Mesothelial cell of epicardium (in vitro differentiated cells): ENCODE data around the gene STAMBP. TPM values are rescaled to one million over a fixed set of nuclear protein-coding genes. Genes with fewer than 3 reads are reported as not detected.

ENCODE experiments used
- DNase-seq, 2 experiments: peaks; one replicate each; pipeline ENCODE4 v3.0.0; 2021; ENCODE audit warnings: low spot score in 2 of 2; ENCODE audit not compliant: unreplicated experiment in 2 of 2
- H3K27ac Mint-ChIP-seq: 2 replicates; pipeline ENCODE4 v1.8.0; 2021; ENCODE audit warnings: mixed read lengths
- H3K27me3 Mint-ChIP-seq: 2 replicates; pipeline ENCODE4 v1.8.0; 2021; ENCODE audit warnings: low read depth, mixed read lengths
- H3K36me3 Mint-ChIP-seq: 2 replicates; pipeline ENCODE4 v1.8.0; 2021; ENCODE audit warnings: mixed read lengths
- H3K4me1 Mint-ChIP-seq: 2 replicates; pipeline ENCODE4 v1.8.0; 2021; ENCODE audit warnings: mixed read lengths
- H3K4me3 Mint-ChIP-seq: 2 replicates; pipeline ENCODE4 v1.8.0; 2021; ENCODE audit warnings: mild to moderate bottlenecking, moderate library complexity, mixed read lengths
- H3K9me3 Mint-ChIP-seq: 2 replicates; pipeline ENCODE4 v1.8.0; 2021; ENCODE audit warnings: mixed read lengths
- total RNA-seq: library from RNA; stranded (reverse); gene quantifications from 3 replicates; pipeline ENCODE4 v1.2.1, GENCODE V29; 2021
- TF ChIP-seq, protein P1 (sequence below): fragments of 200-600 bp; sonication (generic); IDR thresholded peaks from one replicate; pipeline ENCODE4 v1.5.0; 2021; ENCODE audit warnings: antibody characterized with exemption; ENCODE audit not compliant: unreplicated experiment

Gene STAMBP
- total RNA-seq, 1 donor from 2014 or later, result 33.2 TPM

DNA sequence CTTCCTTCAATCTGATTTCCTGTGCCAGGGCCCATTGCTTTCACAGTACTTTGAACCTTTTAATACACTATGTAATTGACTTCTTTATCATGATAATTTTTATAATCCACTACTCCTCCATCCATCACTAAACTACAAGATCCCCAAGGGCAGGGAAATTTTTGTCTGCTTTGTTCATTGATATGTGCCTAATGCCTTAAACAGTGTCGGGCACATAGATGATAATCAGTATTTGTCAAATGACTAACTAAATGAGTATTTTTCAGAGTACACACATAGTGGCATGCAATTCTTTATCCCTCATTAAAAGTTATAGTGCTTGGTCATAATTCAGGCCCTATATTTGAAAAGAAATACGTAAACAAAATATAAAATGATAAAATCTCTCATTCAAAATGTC, 5.3 kb upstream of the STAMBP start:
- no peaks in the 10 kb centered on the region for H3K36me3 Mint-ChIP-seq
- H3K27ac Mint-ChIP-seq, result no peak overlapping the region
- TF ChIP-seq, protein P1, sequence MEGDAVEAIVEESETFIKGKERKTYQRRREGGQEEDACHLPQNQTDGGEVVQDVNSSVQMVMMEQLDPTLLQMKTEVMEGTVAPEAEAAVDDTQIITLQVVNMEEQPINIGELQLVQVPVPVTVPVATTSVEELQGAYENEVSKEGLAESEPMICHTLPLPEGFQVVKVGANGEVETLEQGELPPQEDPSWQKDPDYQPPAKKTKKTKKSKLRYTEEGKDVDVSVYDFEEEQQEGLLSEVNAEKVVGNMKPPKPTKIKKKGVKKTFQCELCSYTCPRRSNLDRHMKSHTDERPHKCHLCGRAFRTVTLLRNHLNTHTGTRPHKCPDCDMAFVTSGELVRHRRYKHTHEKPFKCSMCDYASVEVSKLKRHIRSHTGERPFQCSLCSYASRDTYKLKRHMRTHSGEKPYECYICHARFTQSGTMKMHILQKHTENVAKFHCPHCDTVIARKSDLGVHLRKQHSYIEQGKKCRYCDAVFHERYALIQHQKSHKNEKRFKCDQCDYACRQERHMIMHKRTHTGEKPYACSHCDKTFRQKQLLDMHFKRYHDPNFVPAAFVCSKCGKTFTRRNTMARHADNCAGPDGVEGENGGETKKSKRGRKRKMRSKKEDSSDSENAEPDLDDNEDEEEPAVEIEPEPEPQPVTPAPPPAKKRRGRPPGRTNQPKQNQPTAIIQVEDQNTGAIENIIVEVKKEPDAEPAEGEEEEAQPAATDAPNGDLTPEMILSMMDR, result no peak
- no peaks in the 10 kb centered on the region for H3K9me3 Mint-ChIP-seq
- H3K4me3 Mint-ChIP-seq, result no peak overlapping the region
- H3K27me3 Mint-ChIP-seq, result peaks cover 54% of the 10 kb centered on the region
- no peaks in the 10 kb centered on the region for H3K4me1 Mint-ChIP-seq
- DNase-seq, result no peak

DNA sequence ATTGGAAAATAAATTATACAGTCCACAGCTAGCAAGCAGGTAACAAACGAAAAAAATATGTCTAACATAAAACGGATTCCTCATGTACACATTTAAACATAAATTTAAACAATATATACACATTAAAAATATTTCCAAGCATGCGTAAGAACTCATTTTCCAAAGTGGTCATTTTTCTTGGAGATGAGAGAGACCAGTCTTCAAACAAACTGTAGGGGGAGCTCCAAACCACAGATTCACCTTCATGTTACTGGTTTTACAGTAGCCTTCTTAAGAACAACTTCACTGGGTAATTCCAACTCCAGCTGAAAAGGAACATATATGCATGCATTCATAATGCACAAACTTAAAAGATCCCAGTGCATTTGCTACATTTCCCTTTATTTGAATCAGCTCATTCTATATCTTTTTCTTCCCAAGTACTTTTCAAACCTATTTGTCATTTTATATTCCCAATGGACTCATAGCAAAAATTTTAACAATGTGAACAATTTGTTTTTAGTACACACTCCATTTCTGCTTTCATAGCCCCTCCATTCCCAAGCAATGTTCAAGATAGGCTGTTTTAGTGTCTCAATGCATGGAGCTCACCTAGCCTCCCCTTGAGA, 4.7 kb upstream of the STAMBP start:
- DNase-seq, result no peak
- H3K4me3 Mint-ChIP-seq, result no peak overlapping the region
- no peak overlapping the region for H3K27ac Mint-ChIP-seq
- H3K36me3 Mint-ChIP-seq, result no peaks in the 10 kb centered on the region
- TF ChIP-seq, protein P1, result peak; percentile 86
- peaks cover 4% of the 10 kb centered on the region for H3K4me1 Mint-ChIP-seq
- no peaks in the 10 kb centered on the region for H3K9me3 Mint-ChIP-seq
- H3K27me3 Mint-ChIP-seq, result peaks cover 52% of the 10 kb centered on the region

DNA sequence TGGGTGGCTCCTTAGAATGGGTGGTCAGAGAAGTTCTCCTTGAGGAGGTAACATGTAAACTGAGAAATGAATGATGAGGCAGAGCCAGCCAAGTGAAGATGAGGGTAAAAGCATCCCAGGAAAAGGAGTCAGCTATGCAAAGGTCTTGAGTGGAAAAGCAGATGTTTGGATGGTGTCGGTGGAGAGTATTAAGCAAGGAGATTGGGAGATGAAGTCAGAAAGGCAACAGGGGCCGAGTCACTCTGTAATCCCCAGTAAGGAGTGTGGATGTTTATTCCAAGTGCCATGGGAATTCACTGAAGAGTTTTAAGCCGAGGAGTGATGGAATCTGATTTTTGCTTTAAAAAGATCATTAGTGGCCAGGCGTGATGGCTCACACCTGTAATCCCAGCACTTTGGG, 3.4 kb upstream of the STAMBP start:
- H3K9me3 Mint-ChIP-seq, result no peaks in the 10 kb centered on the region
- H3K4me3 Mint-ChIP-seq, result no peak overlapping the region
- peaks cover 16% of the 10 kb centered on the region for H3K4me1 Mint-ChIP-seq
- no peaks in the 10 kb centered on the region for H3K36me3 Mint-ChIP-seq
- DNase-seq, result no peak
- H3K27me3 Mint-ChIP-seq, result peaks cover 46% of the 10 kb centered on the region
- TF ChIP-seq, protein P1, result no peak
- no peak overlapping the region for H3K27ac Mint-ChIP-seq

DNA sequence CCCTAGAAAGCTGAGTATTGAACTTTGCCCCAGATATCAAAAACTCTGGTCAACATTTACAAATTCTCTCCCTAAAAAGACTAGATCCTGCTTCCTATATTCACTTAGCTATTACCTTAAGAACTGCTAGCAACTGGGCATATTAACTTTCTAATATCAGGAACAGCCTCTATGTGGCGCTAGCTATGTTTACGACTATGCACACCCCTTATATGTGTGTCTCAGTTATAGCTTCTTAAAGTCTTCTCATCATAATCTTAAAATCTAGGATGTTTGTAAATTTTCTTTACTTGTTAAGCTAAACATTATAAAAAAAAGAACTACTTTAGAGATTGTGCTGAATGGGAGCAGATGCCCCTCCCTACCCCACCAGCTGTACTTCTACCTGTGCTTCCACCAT, 1.7 kb upstream of the STAMBP start:
- DNase-seq, result no peak
- H3K27me3 Mint-ChIP-seq, result peaks cover 30% of the 10 kb centered on the region
- no peaks in the 10 kb centered on the region for H3K9me3 Mint-ChIP-seq
- H3K4me3 Mint-ChIP-seq, result no peak overlapping the region
- peaks cover 2% of the 10 kb centered on the region for H3K36me3 Mint-ChIP-seq
- H3K27ac Mint-ChIP-seq, result no peak overlapping the region
- peaks cover 22% of the 10 kb centered on the region for H3K4me1 Mint-ChIP-seq
- TF ChIP-seq, protein P1, result no peak

DNA sequence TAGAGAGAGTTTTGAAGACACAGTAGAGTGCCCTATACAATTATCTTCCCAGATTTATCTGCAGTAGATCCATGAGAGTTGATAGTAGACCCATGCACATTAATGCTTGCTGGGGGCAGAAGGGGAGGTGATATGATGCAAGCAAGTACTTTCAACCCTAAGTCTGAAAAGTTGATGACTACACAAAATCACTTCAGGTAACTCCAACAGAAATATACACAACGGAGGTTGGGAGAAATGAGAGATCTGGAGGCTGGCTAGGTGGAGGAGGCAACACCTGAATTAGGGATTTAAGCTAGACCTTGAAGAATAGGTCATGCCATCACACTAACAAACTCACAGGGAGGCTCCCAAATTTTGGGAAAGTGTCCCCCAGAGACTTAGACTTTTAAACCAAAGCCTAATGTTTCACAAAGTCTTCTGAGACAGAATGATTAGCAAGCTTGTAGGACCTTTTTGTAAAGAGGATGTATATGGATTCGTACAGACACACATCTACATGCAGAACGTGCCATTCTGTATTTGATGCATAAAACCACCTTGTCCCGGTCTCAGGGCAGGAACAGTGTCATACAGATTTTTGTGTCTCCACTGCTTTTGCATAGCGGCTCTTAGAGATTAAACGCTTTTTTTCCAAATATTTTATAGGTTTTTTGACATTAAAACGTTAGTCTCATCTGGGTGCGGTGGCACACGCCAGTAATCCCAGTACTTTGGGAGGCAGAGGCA, 937 bp upstream of the STAMBP start:
- Mint-ChIP-seq H3K27me3 (peaks cover 25% of the 10 kb centered on the region), H3K4me3 (peak overlapping the region; percentile 41), H3K4me1 (peaks cover 22% of the 10 kb centered on the region), H3K27ac (no peak overlapping the region), H3K9me3 (no peaks in the 10 kb centered on the region), H3K36me3 (peaks cover 8% of the 10 kb centered on the region)
- no peak for DNase-seq
- TF ChIP-seq, protein P1, result no peak
